Measurements from ENCODE around the gene TSPAN17.

Gene TSPAN17

GRCh38 chr5:176633598-176633997, 13.7 kb upstream of the TSPAN17 start:
- no peak overlapping the region for H2AFZ ChIP-seq (ENCODE audit: low read depth)
- H3K9ac ChIP-seq: no peak overlapping the region
- no peaks in the 10 kb centered on the region for H4K20me1 ChIP-seq (ENCODE audit: insufficient read depth)
- no peak overlapping the region for H3K27ac ChIP-seq
- no peak overlapping the region for H3K4me3 ChIP-seq (IDR thresholded peaks at IDR 0.05; ENCODE audit: insufficient read depth, low read depth, low read length)
- no peaks in the 10 kb centered on the region for H3K36me3 ChIP-seq (ENCODE audit: insufficient read depth)
- no peak for TF ChIP-seq CTCF (conservative IDR thresholded peaks at IDR 0.05; ENCODE audit: low read depth, low read length)
- H3K79me2 ChIP-seq (ENCODE audit: insufficient read depth, low read depth): no peaks in the 10 kb centered on the region
- no peaks in the 10 kb centered on the region for H3K4me1 ChIP-seq (ENCODE audit: low read depth, poor library complexity, severe bottlenecking)
- peaks cover 3% of the 10 kb centered on the region; the same call in 1 of the 2 replicates for H3K27me3 ChIP-seq (ENCODE audit: insufficient read depth, low read depth)
- no peak overlapping the region for H3K4me2 ChIP-seq

- H3K27ac ChIP-seq: no peak overlapping the region
- peaks cover 3% of the 10 kb centered on the region; the same call in 1 of the 2 replicates for H3K27me3 ChIP-seq (ENCODE audit: insufficient read depth, low read depth)
- no peaks in the 10 kb centered on the region for H3K79me2 ChIP-seq (ENCODE audit: insufficient read depth, low read depth)
- no peaks in the 10 kb centered on the region for H4K20me1 ChIP-seq (ENCODE audit: insufficient read depth)
- TF ChIP-seq CTCF (conservative IDR thresholded peaks at IDR 0.05; ENCODE audit: low read depth, low read length): no peak
- no peak overlapping the region for H3K9ac ChIP-seq
- no peak overlapping the region for H3K4me3 ChIP-seq (IDR thresholded peaks at IDR 0.05; ENCODE audit: insufficient read depth, low read depth, low read length)
- no peaks in the 10 kb centered on the region for H3K36me3 ChIP-seq (ENCODE audit: insufficient read depth)
- H3K4me1 ChIP-seq (ENCODE audit: low read depth, poor library complexity, severe bottlenecking): no peaks in the 10 kb centered on the region
- H3K4me2 ChIP-seq: no peak overlapping the region
- H2AFZ ChIP-seq (ENCODE audit: low read depth): no peak overlapping the region
Observed at GRCh38 chr5:176636426-176636825, 10.9 kb upstream of the TSPAN17 start.

GRCh38 chr5:176637556-176637955, 9.7 kb upstream of the TSPAN17 start:
- H4K20me1 ChIP-seq (ENCODE audit: insufficient read depth): no peaks in the 10 kb centered on the region
- peaks cover 3% of the 10 kb centered on the region; the same call in 1 of the 2 replicates for H3K27me3 ChIP-seq (ENCODE audit: insufficient read depth, low read depth)
- no peak overlapping the region for H3K4me2 ChIP-seq
- no peaks in the 10 kb centered on the region for H3K36me3 ChIP-seq (ENCODE audit: insufficient read depth)
- H2AFZ ChIP-seq (ENCODE audit: low read depth): no peak overlapping the region
- H3K4me3 ChIP-seq (IDR thresholded peaks at IDR 0.05; ENCODE audit: insufficient read depth, low read depth, low read length): no peak overlapping the region
- no peak overlapping the region for H3K9ac ChIP-seq
- TF ChIP-seq CTCF (conservative IDR thresholded peaks at IDR 0.05; ENCODE audit: low read depth, low read length): no peak
- H3K4me1 ChIP-seq (ENCODE audit: low read depth, poor library complexity, severe bottlenecking): no peaks in the 10 kb centered on the region
- no peak overlapping the region for H3K27ac ChIP-seq
- no peaks in the 10 kb centered on the region for H3K79me2 ChIP-seq (ENCODE audit: insufficient read depth, low read depth)

- TF ChIP-seq CTCF (conservative IDR thresholded peaks at IDR 0.05; ENCODE audit: low read depth, low read length): no peak
- H3K36me3 ChIP-seq (ENCODE audit: insufficient read depth): no peaks in the 10 kb centered on the region
- H2AFZ ChIP-seq (ENCODE audit: low read depth): no peak overlapping the region
- no peak overlapping the region for H3K4me2 ChIP-seq
- no peak overlapping the region for H3K9ac ChIP-seq
- no peak overlapping the region for H3K4me3 ChIP-seq (IDR thresholded peaks at IDR 0.05; ENCODE audit: insufficient read depth, low read depth, low read length)
- no peaks in the 10 kb centered on the region for H4K20me1 ChIP-seq (ENCODE audit: insufficient read depth)
- H3K27me3 ChIP-seq (ENCODE audit: insufficient read depth, low read depth): peaks cover 3% of the 10 kb centered on the region; the same call in 1 of the 2 replicates
- H3K4me1 ChIP-seq (ENCODE audit: low read depth, poor library complexity, severe bottlenecking): no peaks in the 10 kb centered on the region
- no peak overlapping the region for H3K27ac ChIP-seq
- no peaks in the 10 kb centered on the region for H3K79me2 ChIP-seq (ENCODE audit: insufficient read depth, low read depth)
Observed at GRCh38 chr5:176638437-176638836, 8.8 kb upstream of the TSPAN17 start.

Measured in KMS-11 (cell line).